Esophagus squamous epithelium (tissue), 5 donors: Measurements from ENCODE around the gene TMEM63C. TPM values are rescaled to one million over a fixed set of nuclear protein-coding genes. Genes with fewer than 3 reads are reported as not detected.

ENCODE experiments used
- DNase-seq: peaks from one replicate; lab custom pipeline; 2025; lab: John Stamatoyannopoulos, UW
- H3K27ac ChIP-seq, 4 donors: fragments of 200-600 bp; sonication (generic); one replicate each; pipeline ENCODE4 v1.5.1; 2016 to 2019; ENCODE audit warnings: mild to moderate bottlenecking in 1 of 4
- H3K27me3 ChIP-seq, 4 donors: fragments of 200-600 bp; sonication (generic); 1 replicate in 3 of 4; 2 replicates in 1 of 4; pipeline versions ENCODE4 v1.5.1 to v1.6.0; 2017 to 2021; ENCODE audit warnings: antibody characterized with exemption in 1 of 4
- H3K36me3 ChIP-seq, 3 donors: fragments of 200-600 bp; sonication (generic); one replicate each; pipeline ENCODE4 v1.5.1; 2016 to 2019
- H3K4me1 ChIP-seq, 3 donors: fragments of 200-600 bp; sonication (generic); one replicate each; pipeline ENCODE4 v1.5.1; 2017 to 2019
- H3K4me3 ChIP-seq, 4 donors: fragments of 200-600 bp; sonication (generic); 1 replicate in 3 of 4; 2 replicates in 1 of 4; pipeline ENCODE4 v1.5.1; 2016 to 2019; ENCODE audit warnings: mild to moderate bottlenecking in 2 of 4, moderate library complexity in 1 of 4
- H3K9me3 ChIP-seq, 3 donors: fragments of 200-600 bp; sonication (generic); one replicate each; pipeline ENCODE4 v1.5.1; 2016 to 2019
- CTCF ChIP-seq, 6 experiments: fragments of 450-650 bp in 4 of 6; fragments of 200-600 bp in 2 of 6; sonication (generic) in 2 of 6; IDR thresholded peaks; one replicate each; pipeline ENCODE4 v1.5.1; 2016 to 2019; ENCODE audit warnings: antibody characterized with exemption in 6 of 6, mild to moderate bottlenecking in 4 of 6, moderate library complexity in 4 of 6
- POLR2A ChIP-seq, 4 donors: fragments of 450-650 bp; IDR thresholded peaks; one replicate each; pipeline ENCODE4 v1.6.1; 2017; ENCODE audit warnings: antibody characterized with exemption in 4 of 4, mild to moderate bottlenecking in 4 of 4, moderate library complexity in 3 of 4
- WGBS, 2 donors: methylation state at CpG; one replicate each; pipeline ENCODE4 v1.1.5; 2018; 5-methylcytosine and 5-hydroxymethylcytosine counted together
- intact Hi-C: fragments of 100-400 bp; cut with DNase I; formaldehyde crosslinking; loops from one replicate; pipeline ENCODE4 v1.15.0; 2022
- total RNA-seq, 4 donors: library from RNA; depleted of rRNA; stranded (reverse); fragments of >200 nt; gene quantifications; one replicate each; pipeline ENCODE4 v1.1.0, GENCODE V29; 2016
- donor health status: DM: yes; HTN: yes; CAD: no.

TMEM63C gene
- total RNA-seq, 4 donors from 2014 or later: 5.2 to 18.6 (median 9.8) TPM

GRCh38 chr14:77267937-77268699 is 86.5 kb downstream of the TMEM63C start:
- 78 to 100% methylated on average over 5 of the region's 5 CpGs for WGBS, 2 donors
- TF ChIP-seq POLR2A (IDR thresholded peaks at IDR 0.05) (no peak), CTCF (IDR thresholded peaks at IDR 0.05) (no peak)
- H3K27me3 ChIP-seq: peaks cover 11 to 72% (median 14%) of the 10 kb centered on the region in 4 donors

DNA sequence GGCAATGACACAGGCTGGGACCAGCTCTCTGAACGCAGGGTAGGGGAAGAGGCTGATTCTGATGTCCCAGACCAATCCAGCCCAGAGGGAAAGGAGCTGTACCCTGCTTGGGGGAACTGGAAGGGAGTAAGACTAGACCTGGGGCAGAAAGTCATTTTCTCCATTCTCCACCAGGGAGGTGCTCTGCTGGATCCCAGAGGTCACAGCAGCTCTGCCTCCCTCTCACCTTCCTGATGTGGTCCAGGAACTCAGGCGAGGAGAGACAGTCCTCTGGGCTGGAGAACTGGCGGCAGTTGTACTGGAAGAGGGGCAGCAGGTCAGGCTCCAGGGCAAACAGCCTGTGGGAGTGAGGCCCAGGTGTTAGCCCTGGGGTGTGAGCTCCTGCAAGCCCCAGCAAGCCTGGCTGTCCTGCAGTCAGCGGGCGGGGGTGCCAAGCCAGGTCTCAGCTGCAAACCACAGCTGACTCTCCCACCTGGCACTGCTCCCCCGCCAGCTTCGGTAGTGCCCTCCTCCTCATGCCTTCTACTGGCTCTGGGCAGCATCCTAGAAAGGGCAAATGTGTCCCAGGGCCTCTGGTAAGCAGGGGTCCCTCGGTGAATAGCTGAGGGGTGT is 87.5 kb downstream of the TMEM63C start:
- Histone ChIP-seq H3K27ac (no peak overlapping the region), H3K4me1 (peaks cover 5 to 23% (median 11%) of the 10 kb centered on the region in 3 donors), H3K27me3 (peaks cover 11 to 74% (median 14%) of the 10 kb centered on the region in 4 donors), H3K4me3 (no peak overlapping the region), H3K9me3 (peaks cover 0 to 7% (median 6%) of the 10 kb centered on the region in 3 donors), H3K36me3 (no peaks in the 10 kb centered on the region)
- intact Hi-C loops: no loop called here
- TF ChIP-seq CTCF (IDR thresholded peaks at IDR 0.05) (no peak), POLR2A (IDR thresholded peaks at IDR 0.05) (no peak)
- DNase-seq: no peak
- 19 to 29% methylated on average over 5 to 7 of the region's 8 CpGs for WGBS, 2 donors

More at GRCh38 chr14:77267937-77268699, 86.5 kb downstream of the TMEM63C start:
- Histone ChIP-seq H3K4me3 (no peak overlapping the region), H3K4me1 (peaks cover 5 to 23% (median 11%) of the 10 kb centered on the region in 3 donors), H3K27ac (no peak overlapping the region), H3K9me3 (peaks cover 0 to 7% (median 0%) of the 10 kb centered on the region in 3 donors), H3K36me3 (no peaks in the 10 kb centered on the region)
- no peak for DNase-seq
- intact Hi-C loops: no loop called here

DNA sequence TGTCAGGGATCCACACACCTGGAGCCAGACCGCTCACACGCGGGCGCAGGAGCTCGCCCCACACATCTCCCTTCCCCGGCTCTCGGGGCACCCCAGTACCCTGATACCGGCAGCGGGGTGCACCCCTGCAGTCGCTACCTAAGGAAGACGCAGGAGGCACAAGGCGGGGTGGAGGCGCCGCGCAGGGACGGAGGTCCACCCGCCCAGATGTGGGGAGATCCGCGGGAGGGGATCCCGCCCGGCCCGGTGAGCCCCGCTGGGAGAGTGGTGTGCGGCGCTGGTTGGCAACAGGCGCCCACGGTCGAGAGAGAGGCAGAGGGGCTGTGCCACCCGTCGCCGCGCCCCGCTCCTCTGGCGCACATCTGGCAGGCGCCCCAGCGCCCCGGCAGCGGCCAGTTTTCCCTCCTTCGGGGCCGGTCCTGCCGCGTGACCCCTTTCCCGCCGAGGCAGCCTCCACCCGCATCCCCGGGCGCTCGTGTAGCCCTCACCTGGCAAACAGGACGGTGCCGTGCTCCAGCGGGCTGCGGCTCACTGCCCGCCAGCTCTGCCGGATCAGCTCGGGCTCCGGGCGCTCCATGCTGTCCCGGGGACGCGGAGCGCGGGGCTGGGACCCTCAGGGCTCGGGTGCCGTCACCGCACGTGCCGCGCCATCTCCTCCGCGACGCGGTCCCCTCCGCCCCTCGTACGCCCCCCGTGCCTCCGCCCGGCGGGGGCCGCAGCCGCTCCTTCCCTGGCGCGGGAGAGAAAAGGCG is 88.9 kb downstream of the TMEM63C start:
- no peak overlapping the region for H3K27ac ChIP-seq
- intact Hi-C loops: no loop called here
- H3K4me1 ChIP-seq: peaks cover 5 to 23% (median 11%) of the 10 kb centered on the region in 3 donors
- no peak for TF ChIP-seq POLR2A (IDR thresholded peaks at IDR 0.05)
- TF ChIP-seq CTCF (IDR thresholded peaks at IDR 0.05): no peak
- no peaks in the 10 kb centered on the region for H3K36me3 ChIP-seq
- peak overlapping the region in 3 of 4 donors; percentile 5 to 41 (median 27) for H3K4me3 ChIP-seq
- peaks cover 11 to 69% (median 14%) of the 10 kb centered on the region in 4 donors for H3K27me3 ChIP-seq
- no peak for DNase-seq
- WGBS, 2 donors: 0% methylated on average over 1 of the region's 84 CpGs; no CpG with 5 or more reads in 1 of the 2 donors
- H3K9me3 ChIP-seq: peaks cover 0 to 7% (median 6%) of the 10 kb centered on the region in 3 donors

DNA sequence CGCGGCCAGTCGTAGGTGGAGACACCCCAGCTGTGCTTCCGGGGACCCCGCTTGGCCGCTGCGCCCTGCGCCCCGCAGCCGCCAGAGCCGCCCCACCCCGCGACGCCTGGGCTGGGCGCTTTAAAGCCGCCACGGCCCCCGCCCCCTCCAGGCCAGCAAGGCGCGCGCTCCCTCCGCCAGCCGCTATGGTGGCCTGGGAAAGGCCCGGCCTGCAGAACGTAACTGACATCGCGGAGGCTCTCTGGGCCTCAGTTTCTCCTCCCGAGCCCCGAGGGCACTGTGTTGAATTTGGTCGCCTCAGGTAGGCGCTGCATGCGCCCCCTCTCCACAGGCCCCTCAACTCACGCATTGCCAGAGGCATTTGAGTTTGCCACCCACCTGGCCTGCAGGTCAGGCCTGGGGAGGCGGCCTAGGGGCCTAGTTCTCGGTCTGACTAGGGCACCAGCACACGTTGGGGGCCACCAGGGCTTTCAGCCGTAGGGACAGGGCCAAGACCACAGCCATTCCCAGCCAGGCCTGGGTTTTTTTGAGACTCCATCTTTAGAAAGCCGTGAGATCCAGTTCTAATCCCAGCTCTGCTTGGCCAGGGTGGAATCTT is 89.6 kb downstream of the TMEM63C start, which contains the start of gene NGB:
Gene NGB (minus strand): TSS at position 94 of the 598 bp plus-strand sequence. CDS start 269 bp downstream, outside the sequence.
- intact Hi-C loops: no loop called here
- Histone ChIP-seq H3K4me3 (peak within 1 kb of the TSS in 3 of 4 donors; percentile 5 to 41 (median 27)), H3K4me1 (peaks cover 5 to 23% (median 11%) of the 10 kb centered on the region in 3 donors), H3K27me3 (peaks cover 11 to 67% (median 14%) of the 10 kb centered on the region in 4 donors), H3K9me3 (peaks cover 0 to 7% (median 6%) of the 10 kb centered on the region in 3 donors), H3K36me3 (peaks cover 0 to 4% (median 0%) of the 10 kb centered on the region in 3 donors), H3K27ac (no peak within 1 kb of the TSS)
- no peak for DNase-seq
- TF ChIP-seq CTCF (IDR thresholded peaks at IDR 0.05) (no peak), POLR2A (IDR thresholded peaks at IDR 0.05) (no peak)
- WGBS, 2 donors: 62 to 80% methylated on average over 1 to 4 of the region's 38 CpGs
